ENCODE results near the gene CENPP. TPM values are rescaled to one million over a fixed set of nuclear protein-coding genes. Genes with fewer than 3 reads are reported as not detected.

The CENPP gene
- total RNA-seq, 5 donors from 2014 or later (not counting 1 experiment from before 2014, with no cell fraction given), result 1.9 to 5.0 (median 4.3) TPM

GRCh38 chr9:92658176-92658575 lies 332.4 kb downstream of the CENPP start:
- no peak overlapping the region for H3K27ac ChIP-seq (ENCODE audit: low read length)
- H3K4me1 ChIP-seq (ENCODE audit: control insufficient read depth in 1 of 2, extremely low read depth in 1 of 2, insufficient read depth in 2 of 2, low read length in 2 of 2), result no peaks in the 10 kb centered on the region
- no peak for ATAC-seq (replicated peaks in 1 of 4)
- Mint-ChIP-seq H3K36me3 (peaks cover 21% of the 10 kb centered on the region), H3K4me1 (peaks cover 9 to 14% (median 12%) of the 10 kb centered on the region in 3 donors), H3K4me3 (no peak overlapping the region), H3K27ac (no peak overlapping the region), H3K27me3 (no peaks in the 10 kb centered on the region), H3K9me3 (no peaks in the 10 kb centered on the region)
- no peak for DNase-seq
- H3K27me3 ChIP-seq (replicated peaks in 1 of 2; ENCODE audit: control insufficient read depth in 2 of 2, extremely low read depth in 1 of 2, insufficient read depth in 2 of 2, low read length in 1 of 2), result no peaks in the 10 kb centered on the region
- POLR2A ChIA-PET, result no interaction called here
- no peaks in the 10 kb centered on the region for H3K9me3 ChIP-seq
- H3K36me3 ChIP-seq (ENCODE audit: control insufficient read depth in 2 of 2, extremely low read depth in 1 of 2, insufficient read depth in 1 of 2, low read length in 1 of 2), result peaks cover 17 to 30% of the 10 kb centered on the region in 2 donors
- whole genome bisulfite sequencing (ENCODE audit: insufficient coverage), result 100% methylated on average over 5 of the region's 7 CpGs
- CTCF ChIA-PET, result no interaction called here
- H3K4me3 ChIP-seq (ENCODE audit: control insufficient read depth in 1 of 2, extremely low read depth in 1 of 2, low read length in 1 of 2), result no peak overlapping the region

- Mint-ChIP-seq H3K4me3 (no peak overlapping the region), H3K27ac (no peak overlapping the region), H3K27me3 (no peaks in the 10 kb centered on the region), H3K4me1 (peaks cover 14 to 18% (median 16%) of the 10 kb centered on the region in 3 donors), H3K9me3 (no peaks in the 10 kb centered on the region), H3K36me3 (peaks cover 20% of the 10 kb centered on the region)
- H3K36me3 ChIP-seq (ENCODE audit: control insufficient read depth in 2 of 2, extremely low read depth in 1 of 2, insufficient read depth in 1 of 2, low read length in 1 of 2), result peaks cover 17 to 30% of the 10 kb centered on the region in 2 donors
- ATAC-seq (replicated peaks in 1 of 4), result no peak
- H3K4me3 ChIP-seq (ENCODE audit: control insufficient read depth in 1 of 2, extremely low read depth in 1 of 2, low read length in 1 of 2), result no peak overlapping the region
- H3K27me3 ChIP-seq (replicated peaks in 1 of 2; ENCODE audit: control insufficient read depth in 2 of 2, extremely low read depth in 1 of 2, insufficient read depth in 2 of 2, low read length in 1 of 2), result no peaks in the 10 kb centered on the region
- H3K9me3 ChIP-seq, result no peaks in the 10 kb centered on the region
- DNase-seq, result no peak
- 100% methylated on average over 1 of the region's 4 CpGs for WGBS (ENCODE audit: insufficient coverage)
- no peaks in the 10 kb centered on the region for H3K4me1 ChIP-seq (ENCODE audit: control insufficient read depth in 1 of 2, extremely low read depth in 1 of 2, insufficient read depth in 2 of 2, low read length in 2 of 2)
- ChIA-PET CTCF (no interaction called here), POLR2A (no interaction called here)
- no peak overlapping the region for H3K27ac ChIP-seq (ENCODE audit: low read length)
Observed at GRCh38 chr9:92658611-92659010, 332.9 kb downstream of the CENPP start.

GRCh38 chr9:92659601-92660000 lies 333.8 kb downstream of the CENPP start:
- H3K27me3 ChIP-seq (replicated peaks in 1 of 2; ENCODE audit: control insufficient read depth in 2 of 2, extremely low read depth in 1 of 2, insufficient read depth in 2 of 2, low read length in 1 of 2), result no peaks in the 10 kb centered on the region
- Mint-ChIP-seq H3K4me3 (no peak overlapping the region), H3K4me1 (peaks cover 23 to 25% (median 24%) of the 10 kb centered on the region in 3 donors), H3K36me3 (peaks cover 20% of the 10 kb centered on the region), H3K27ac (no peak overlapping the region), H3K9me3 (no peaks in the 10 kb centered on the region), H3K27me3 (no peaks in the 10 kb centered on the region)
- no peaks in the 10 kb centered on the region for H3K9me3 ChIP-seq
- 95% methylated on average over 9 of the region's 10 CpGs for WGBS (ENCODE audit: insufficient coverage)
- H3K27ac ChIP-seq (ENCODE audit: low read length), result no peak overlapping the region
- peaks cover 17 to 33% of the 10 kb centered on the region in 2 donors for H3K36me3 ChIP-seq (ENCODE audit: control insufficient read depth in 2 of 2, extremely low read depth in 1 of 2, insufficient read depth in 1 of 2, low read length in 1 of 2)
- ChIA-PET CTCF (interaction anchor here in 1 of 2 donors (0.6 kb wide), 1 partner anchor 117 kb away, joined by 3 read pairs; no protein-coding TSS in a partner anchor), POLR2A (no interaction called here)
- peaks cover 4 to 9% of the 10 kb centered on the region in 2 experiments for H3K4me1 ChIP-seq (ENCODE audit: control insufficient read depth in 1 of 2, extremely low read depth in 1 of 2, insufficient read depth in 2 of 2, low read length in 2 of 2)
- no peak overlapping the region for H3K4me3 ChIP-seq (ENCODE audit: control insufficient read depth in 1 of 2, extremely low read depth in 1 of 2, low read length in 1 of 2)
- DNase-seq (no peak), ATAC-seq (replicated peaks in 1 of 4) (no peak)

- Histone ChIP-seq H3K9me3 (no peaks in the 10 kb centered on the region), H3K4me3 (ENCODE audit: control insufficient read depth in 1 of 2, extremely low read depth in 1 of 2, low read length in 1 of 2) (no peak overlapping the region), H3K27me3 (replicated peaks in 1 of 2; ENCODE audit: control insufficient read depth in 2 of 2, extremely low read depth in 1 of 2, insufficient read depth in 2 of 2, low read length in 1 of 2) (no peaks in the 10 kb centered on the region), H3K4me1 (ENCODE audit: control insufficient read depth in 1 of 2, extremely low read depth in 1 of 2, insufficient read depth in 2 of 2, low read length in 2 of 2) (peaks cover 7 to 16% of the 10 kb centered on the region in 2 experiments), H3K27ac (ENCODE audit: low read length) (no peak overlapping the region), H3K36me3 (ENCODE audit: control insufficient read depth in 2 of 2, extremely low read depth in 1 of 2, insufficient read depth in 1 of 2, low read length in 1 of 2) (peaks cover 11 to 28% of the 10 kb centered on the region in 2 donors)
- Mint-ChIP-seq H3K4me1 (peaks cover 30 to 32% (median 30%) of the 10 kb centered on the region in 3 donors), H3K36me3 (peaks cover 17% of the 10 kb centered on the region), H3K27ac (no peak overlapping the region), H3K4me3 (no peak overlapping the region), H3K27me3 (no peaks in the 10 kb centered on the region), H3K9me3 (no peaks in the 10 kb centered on the region)
- ATAC-seq (replicated peaks in 1 of 4), result no peak
- CTCF ChIA-PET, result interaction anchor here in 1 of 2 donors (0.6 kb wide), 1 partner anchor 116 kb away, joined by 3 read pairs; no protein-coding TSS in a partner anchor
- DNase-seq, result no peak
- POLR2A ChIA-PET, result no interaction called here
- 100% methylated on average over 3 of the region's 4 CpGs for WGBS (ENCODE audit: insufficient coverage)
Observed at GRCh38 chr9:92660266-92660665, 334.5 kb downstream of the CENPP start.

GRCh38 chr9:92661127-92661526 lies 335.4 kb downstream of the CENPP start:
- no peak overlapping the region for H3K27ac Mint-ChIP-seq
- peaks cover 35 to 37% (median 37%) of the 10 kb centered on the region in 3 donors for H3K4me1 Mint-ChIP-seq

GRCh38 chr9:92661743-92662142 lies 336.0 kb downstream of the CENPP start:
- Histone ChIP-seq H3K36me3 (ENCODE audit: control insufficient read depth in 2 of 2, extremely low read depth in 1 of 2, insufficient read depth in 1 of 2, low read length in 1 of 2) (peaks cover 2 to 24% of the 10 kb centered on the region in 2 donors), H3K9me3 (no peaks in the 10 kb centered on the region), H3K27me3 (replicated peaks in 1 of 2; ENCODE audit: control insufficient read depth in 2 of 2, extremely low read depth in 1 of 2, insufficient read depth in 2 of 2, low read length in 1 of 2) (no peaks in the 10 kb centered on the region), H3K4me1 (ENCODE audit: control insufficient read depth in 1 of 2, extremely low read depth in 1 of 2, insufficient read depth in 2 of 2, low read length in 2 of 2) (peaks cover 8 to 23% of the 10 kb centered on the region in 2 experiments), H3K27ac (ENCODE audit: low read length) (no peak overlapping the region), H3K4me3 (ENCODE audit: control insufficient read depth in 1 of 2, extremely low read depth in 1 of 2, low read length in 1 of 2) (no peak overlapping the region)
- no peak for ATAC-seq (replicated peaks in 1 of 4)
- H3K27ac Mint-ChIP-seq, result no peak overlapping the region
- peaks cover 37 to 43% (median 39%) of the 10 kb centered on the region in 3 donors for H3K4me1 Mint-ChIP-seq
- peaks cover 7% of the 10 kb centered on the region for H3K36me3 Mint-ChIP-seq
- H3K27me3 Mint-ChIP-seq, result no peaks in the 10 kb centered on the region
- DNase-seq, result no peak
- H3K9me3 Mint-ChIP-seq, result no peaks in the 10 kb centered on the region
- WGBS (ENCODE audit: insufficient coverage), result 94% methylated on average over 2 of the region's 4 CpGs
- ChIA-PET POLR2A (no interaction called here), CTCF (interaction anchor here in 1 of 2 donors (0.7 kb wide), 1 partner anchor 10 kb away, joined by 3 read pairs; no protein-coding TSS in a partner anchor)
- no peak overlapping the region for H3K4me3 Mint-ChIP-seq

More at GRCh38 chr9:92661127-92661526, 335.4 kb downstream of the CENPP start:
- WGBS (ENCODE audit: insufficient coverage), result 90% methylated on average over 5 of the region's 5 CpGs
- no peak overlapping the region for H3K4me3 ChIP-seq (ENCODE audit: control insufficient read depth in 1 of 2, extremely low read depth in 1 of 2, low read length in 1 of 2)
- peaks cover 4 to 21% of the 10 kb centered on the region in 2 donors for H3K36me3 ChIP-seq (ENCODE audit: control insufficient read depth in 2 of 2, extremely low read depth in 1 of 2, insufficient read depth in 1 of 2, low read length in 1 of 2)
- Mint-ChIP-seq H3K36me3 (peaks cover 12% of the 10 kb centered on the region), H3K4me3 (no peak overlapping the region), H3K27me3 (no peaks in the 10 kb centered on the region), H3K9me3 (no peaks in the 10 kb centered on the region)
- no peaks in the 10 kb centered on the region for H3K9me3 ChIP-seq
- no peak for DNase-seq
- H3K27me3 ChIP-seq (replicated peaks in 1 of 2; ENCODE audit: control insufficient read depth in 2 of 2, extremely low read depth in 1 of 2, insufficient read depth in 2 of 2, low read length in 1 of 2), result no peaks in the 10 kb centered on the region
- peaks cover 8 to 17% of the 10 kb centered on the region in 2 experiments for H3K4me1 ChIP-seq (ENCODE audit: control insufficient read depth in 1 of 2, extremely low read depth in 1 of 2, insufficient read depth in 2 of 2, low read length in 2 of 2)
- no peak for ATAC-seq (replicated peaks in 1 of 4)
- POLR2A ChIA-PET, result no interaction called here
- CTCF ChIA-PET, result no interaction called here
- no peak overlapping the region for H3K27ac ChIP-seq (ENCODE audit: low read length)
